GM19397 (cell line): ENCODE data around the gene ZNF892.
"Not testable (repeated sequence)": the region's sequence is repeated elsewhere in the genome, so short reads cannot be mapped to it uniquely, and the experiment has no call there.

ENCODE experiments used
- ATAC-seq: cut with Tn5 transposase; IDR thresholded peaks from one replicate; pipeline ENCODE4 v1.9.1; 2021; ENCODE audit warnings: mild to moderate bottlenecking, moderate library complexity; ENCODE audit not compliant: unreplicated experiment

ZNF892 gene

GRCh38 chr2:95225658-95226057 is 18.3 kb downstream of the ZNF892 start:
- ATAC-seq: no peak

GRCh38 chr2:95231723-95232122 is 24.4 kb downstream of the ZNF892 start:
- no peak for ATAC-seq

GRCh38 chr2:95232232-95232631 is 24.9 kb downstream of the ZNF892 start:
- ATAC-seq: no peak

DNA sequence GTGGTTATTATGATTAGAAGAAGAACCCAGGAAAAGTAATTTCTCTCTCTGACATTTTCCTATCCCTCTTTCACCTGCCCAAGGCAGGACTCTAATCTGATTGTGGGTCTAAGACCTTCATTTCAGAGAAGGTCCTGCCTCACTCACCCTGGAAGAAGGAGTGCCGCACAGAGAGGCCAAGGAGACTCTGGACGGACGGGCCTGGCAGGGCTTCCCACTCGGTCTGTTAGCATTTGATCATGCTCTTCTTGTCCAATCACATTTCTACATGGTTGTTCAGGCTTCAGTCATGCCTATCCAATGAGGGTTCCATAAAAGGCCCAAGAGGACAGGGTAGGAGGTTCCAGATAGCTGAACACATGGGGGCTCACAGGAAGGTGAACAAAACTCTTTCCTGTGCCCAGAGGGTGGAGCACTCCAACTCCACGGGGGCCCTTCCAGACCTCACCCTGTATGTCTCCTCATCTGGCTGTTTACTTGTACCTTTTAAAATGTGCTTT is 27.0 kb downstream of the ZNF892 start:
- ATAC-seq: no peak

- ATAC-seq: no peak
These were observed 27.5 kb downstream of the ZNF892 start for GRCh38 chr2:95234816-95235215.

DNA sequence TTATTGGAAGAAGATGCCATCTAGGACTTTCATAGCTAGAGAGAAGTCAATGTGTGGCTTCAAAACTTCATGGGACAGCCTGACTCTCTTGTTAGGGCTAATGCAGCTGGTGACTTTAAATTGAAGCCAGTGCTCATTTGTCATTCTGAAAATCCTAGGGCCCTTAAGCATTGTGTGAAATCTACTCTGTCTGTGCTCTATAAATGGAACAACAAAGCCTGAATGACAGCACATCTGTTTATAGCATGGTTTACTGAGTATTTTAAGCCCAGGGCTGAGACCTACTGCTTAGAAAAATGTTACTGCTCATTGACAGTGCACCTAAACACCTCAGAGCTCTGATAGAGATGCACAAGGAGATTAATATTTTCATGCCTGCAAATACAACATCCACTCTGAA is 30.8 kb downstream of the ZNF892 start:
- no peak for ATAC-seq

GRCh38 chr2:95240091-95240490 is 32.8 kb downstream of the ZNF892 start:
- ATAC-seq: no peak

GRCh38 chr2:95240556-95240955 is 33.2 kb downstream of the ZNF892 start:
- no peak for ATAC-seq

GRCh38 chr2:95242084-95242483 is 34.8 kb downstream of the ZNF892 start:
- not testable (repeated sequence) for ATAC-seq
